Right lobe of liver (tissue), 4 donors: ENCODE results near the gene STK40.

Experiments used
- CTCF ChIP-seq, 4 donors: fragments of 200-600 bp in 3 of 4; fragments of 450-650 bp in 1 of 4; IDR thresholded peaks; one replicate each; pipeline versions ENCODE4 v1.5.1 to v1.8.0; 2016 to 2022; ENCODE audit warnings: antibody characterized with exemption in 4 of 4, mild to moderate bottlenecking in 2 of 4
- POLR2A ChIP-seq: fragments of 450-650 bp; IDR thresholded peaks from one replicate; pipeline ENCODE4 v1.6.1; 2017; ENCODE audit warnings: antibody characterized with exemption, mild to moderate bottlenecking
- donor health status: DM: no; HTN: no; CAD: no.
- donor health status: DM: no; HTN: no; CAD: no.
- donor health status: DM: no; HTN: yes; CAD: no.

GRCh38 chr1:36386265-36387140 lies 779 bp upstream of the STK40 start:
- no peak for TF ChIP-seq CTCF (IDR thresholded peaks at IDR 0.05)
- peak; percentile 87 for TF ChIP-seq POLR2A
